ENCODE measurements around the gene PCED1A.

DNA sequence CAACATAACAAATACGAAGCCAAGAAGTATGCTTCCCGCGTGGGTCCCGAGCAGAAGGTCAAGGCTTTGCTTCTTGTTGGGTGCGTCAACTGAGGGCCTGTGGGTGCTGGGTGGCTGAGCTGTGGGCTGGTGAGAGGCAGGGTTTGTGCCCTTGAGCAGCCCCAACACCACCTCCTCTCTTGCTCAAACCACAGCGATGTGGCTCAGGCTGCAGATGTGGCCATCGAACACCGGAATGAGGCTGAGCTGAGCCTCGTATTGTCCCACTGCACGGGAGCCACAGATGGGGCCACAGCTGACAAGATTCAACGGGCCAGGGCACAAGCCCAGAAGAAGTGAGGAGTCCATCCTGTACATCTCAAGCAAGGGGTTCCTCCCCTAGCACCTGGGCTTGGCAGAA is 25.8 kb upstream of the PCED1A start:
- TF ChIP-seq POLR2A (IDR thresholded peaks at IDR 0.05; ENCODE audit: low read length), result no peak
- no peak for TF ChIP-seq GATA1 (IDR thresholded peaks at IDR 0.05; ENCODE audit: low read depth, low read length)
